Stimulated activated naive CD4-positive, alpha-beta T cell (primary cell): ENCODE measurements around the gene EFL1.
"Not testable (repeated sequence)": the region's sequence is repeated elsewhere in the genome, so short reads cannot be mapped to it uniquely, and the experiment has no call there.

ENCODE experiments used
- DNase-seq, 6 experiments: peaks; one replicate each; lab custom pipeline; 2025; lab: John Stamatoyannopoulos, UW

EFL1 gene

DNA sequence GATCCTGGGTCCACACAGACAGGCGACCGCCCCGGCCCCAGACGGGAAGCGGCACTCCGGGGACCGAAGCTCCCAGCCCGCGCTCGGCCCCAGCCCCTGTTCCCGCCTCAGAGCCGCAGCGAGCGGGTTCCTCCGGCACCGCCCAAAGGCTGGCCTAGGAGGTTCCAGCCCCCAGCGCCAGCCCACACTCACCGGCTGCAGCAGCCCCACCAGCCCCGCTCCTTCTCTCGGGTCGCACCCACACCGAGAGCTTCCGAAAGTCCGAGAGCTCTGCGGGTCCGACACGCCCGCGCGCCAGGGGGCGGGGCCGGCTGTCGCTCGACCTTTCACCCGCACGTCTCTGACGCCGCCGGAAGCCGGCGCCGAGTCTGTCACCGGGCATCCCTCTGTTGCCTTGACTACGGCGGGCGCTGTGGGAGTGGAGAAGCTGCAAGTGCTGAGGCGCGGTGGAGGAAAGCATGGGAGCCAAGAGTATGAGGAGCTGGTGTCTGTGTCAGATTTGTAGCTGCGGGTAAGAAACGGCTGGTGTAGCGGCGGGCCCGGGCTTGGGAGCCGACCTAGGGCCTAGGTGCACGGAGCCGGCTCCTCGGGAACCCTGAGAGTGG is at the start of gene EFL1, which contains the start of gene SAXO2:
EFL1 (minus strand) TSS at position 313 of the 605 bp plus-strand sequence. CDS start 956 bp downstream, outside the sequence.
SAXO2 (plus strand) TSS at position 397 of the 605 bp plus-strand sequence; CDS start at position 459, 62 bp downstream.
- DNase-seq = peak; percentile 79 to 90 (median 84)

GRCh38 chr15:82311321-82311720 is 48.8 kb upstream of the EFL1 start:
- not testable (repeated sequence) for DNase-seq

DNA sequence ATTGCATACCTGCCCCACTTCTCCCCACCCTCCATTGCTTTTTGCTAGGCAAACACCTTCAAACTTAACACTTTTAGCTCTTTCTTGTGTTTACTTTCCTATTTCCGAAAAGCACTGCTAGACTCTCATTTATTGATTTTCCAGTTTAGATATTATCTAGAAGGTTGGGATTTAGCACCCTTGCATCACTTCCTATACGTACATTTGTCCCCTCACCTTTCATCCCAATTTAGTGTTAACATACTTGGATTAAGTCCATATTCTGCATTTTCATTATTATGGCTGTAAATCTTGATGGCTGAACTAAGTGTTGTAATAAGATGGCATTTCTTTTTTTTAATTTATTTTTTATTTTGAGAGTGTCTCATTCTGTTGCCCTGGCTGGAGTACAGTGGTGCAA is 47.3 kb upstream of the EFL1 start:
- DNase-seq = no peak

DNA sequence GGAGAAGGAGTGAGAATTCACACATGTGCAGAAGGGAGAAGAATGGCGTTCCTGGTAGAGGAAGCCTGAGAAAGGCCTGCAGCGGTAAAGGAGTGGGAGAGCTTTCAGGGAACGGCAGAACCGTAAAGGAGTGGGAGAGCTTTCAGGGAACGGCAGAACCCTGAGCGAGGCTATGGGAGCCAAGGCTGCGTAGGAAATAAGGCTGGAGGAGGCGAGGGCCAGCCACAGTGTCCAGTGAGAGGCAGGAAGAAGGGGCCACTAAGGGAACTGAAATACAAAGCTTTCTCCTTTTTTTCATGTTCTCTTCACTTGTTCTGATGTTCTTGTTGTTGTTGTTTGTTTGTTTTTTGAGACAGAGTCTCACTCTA is 45.2 kb upstream of the EFL1 start:
- DNase-seq = no peak

DNA sequence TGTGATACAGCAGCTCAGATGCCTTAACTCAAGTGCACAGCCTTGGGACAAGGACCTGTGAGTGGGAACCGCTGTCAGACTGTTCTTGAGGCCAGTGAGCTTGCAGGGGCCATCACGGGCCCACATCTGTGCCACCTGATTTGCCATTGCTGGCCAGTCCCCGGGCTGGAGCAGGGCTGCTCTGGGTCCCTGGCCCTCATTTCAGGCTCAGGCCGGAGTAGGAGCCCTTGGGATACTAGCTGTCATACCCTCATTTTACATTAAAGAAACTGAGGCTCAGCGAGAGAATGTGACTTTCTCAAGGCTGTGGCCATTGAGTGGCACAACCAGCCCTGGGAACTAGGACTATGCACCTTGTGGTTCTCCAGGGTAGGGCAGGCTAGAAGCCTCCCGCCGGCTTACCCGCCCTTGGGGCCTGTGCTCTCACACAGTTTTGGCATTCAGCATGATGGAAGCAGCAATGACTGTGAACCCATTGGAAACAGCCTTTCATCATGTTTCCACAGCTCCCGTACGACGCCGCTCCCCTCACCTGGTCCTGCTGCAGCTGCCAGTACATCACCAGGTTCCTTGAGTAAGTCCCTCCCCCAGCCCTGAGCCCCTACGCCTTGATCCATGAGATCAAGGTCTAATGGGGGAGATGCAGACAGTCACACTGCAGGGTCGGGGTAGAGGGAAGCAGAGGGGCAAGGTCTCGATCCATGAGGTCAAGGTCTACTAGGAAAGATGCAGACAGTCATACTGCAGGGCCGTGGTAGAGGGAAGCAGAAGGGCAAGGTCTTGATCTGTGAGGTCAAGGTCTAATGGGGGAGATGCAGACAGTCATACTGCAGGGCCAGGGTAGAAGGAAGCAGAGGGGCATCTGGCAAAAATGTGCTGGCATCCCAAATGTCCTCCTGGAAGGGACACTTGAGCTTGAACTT is 44.5 kb upstream of the EFL1 start:
- DNase-seq = no peak

GRCh38 chr15:82305621-82306048 is 43.1 kb upstream of the EFL1 start:
- no peak for DNase-seq

DNA sequence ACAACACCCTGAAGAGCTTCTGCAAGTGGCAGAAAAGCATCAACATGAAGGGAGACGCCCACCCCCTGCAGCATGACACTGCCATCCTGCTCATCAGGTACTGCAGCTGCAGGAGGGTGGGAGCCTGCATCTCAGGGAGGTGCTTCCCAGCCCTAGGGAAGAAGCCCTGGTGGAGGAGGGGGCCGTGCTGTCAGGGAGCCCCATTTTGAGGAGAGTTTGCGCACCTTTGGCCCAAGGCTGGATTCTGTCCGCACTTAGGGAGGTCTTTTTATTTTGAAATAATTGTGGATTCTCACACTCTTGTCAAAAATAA is 42.2 kb upstream of the EFL1 start:
- DNase-seq = no peak

DNA sequence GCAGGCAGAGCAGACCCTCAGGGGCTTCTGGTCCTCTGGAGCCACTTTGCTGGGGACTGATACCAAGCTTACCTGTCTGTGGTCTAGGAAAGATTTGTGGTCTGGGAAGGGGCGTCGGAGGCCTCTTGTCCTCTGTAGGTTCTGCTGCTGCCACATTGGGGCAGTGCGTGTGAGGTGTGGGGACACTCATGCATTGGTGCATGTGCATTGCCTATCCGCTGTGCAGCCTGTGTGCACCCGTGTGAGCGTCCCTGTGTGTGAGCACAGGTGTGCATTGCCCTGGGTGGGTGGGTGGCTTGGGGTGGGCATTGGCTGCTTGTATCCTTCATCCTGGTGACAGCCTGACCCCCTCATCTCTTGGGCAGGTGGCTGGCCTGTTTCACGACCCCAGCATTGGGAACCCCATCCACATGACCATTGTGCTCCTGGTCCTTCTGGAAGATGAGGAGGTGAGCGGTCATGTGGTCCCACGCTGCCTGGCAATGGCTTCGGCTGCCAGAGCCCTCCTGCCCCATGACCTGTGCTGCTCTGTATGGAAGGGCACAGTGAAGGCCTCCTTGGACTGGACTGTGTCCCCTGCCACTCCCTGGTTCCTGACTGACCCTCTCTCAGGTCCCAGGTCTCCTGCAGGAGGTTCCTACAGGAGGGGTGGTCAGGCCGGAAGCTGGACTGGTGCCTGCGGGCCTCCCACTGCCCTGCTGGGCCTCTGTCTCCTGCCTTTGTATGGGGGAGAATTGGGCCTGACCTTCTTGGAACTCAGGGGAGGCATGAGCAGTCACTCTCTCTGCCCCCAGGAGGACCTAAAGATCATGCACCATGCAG is 41.6 kb upstream of the EFL1 start:
- no peak for DNase-seq

- no peak for DNase-seq
These were observed 38.9 kb upstream of the EFL1 start for GRCh38 chr15:82301296-82302016.

- no peak for DNase-seq
These were observed 38.3 kb upstream of the EFL1 start for GRCh38 chr15:82300883-82301282.

DNA sequence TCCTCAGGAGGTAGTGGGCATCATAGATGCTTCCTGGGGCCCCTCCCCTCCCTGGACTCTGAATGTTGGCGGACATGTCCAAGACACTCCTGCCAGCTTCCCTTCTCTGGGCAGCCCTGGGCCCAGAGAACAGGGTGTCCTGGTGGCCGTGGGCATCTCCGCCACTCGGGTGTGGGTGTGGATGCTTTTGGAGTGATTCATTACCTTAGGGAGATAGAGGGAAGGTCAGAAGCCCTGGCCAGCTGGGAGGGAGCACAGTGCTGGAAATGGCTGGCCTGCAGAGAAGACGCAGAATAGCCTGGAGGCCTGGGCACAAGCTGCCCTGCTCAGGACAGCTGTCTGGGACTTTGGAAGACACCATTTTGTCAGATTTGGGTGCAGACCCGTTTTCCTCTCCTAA is 37.8 kb upstream of the EFL1 start:
- DNase-seq = not testable (repeated sequence)

DNA sequence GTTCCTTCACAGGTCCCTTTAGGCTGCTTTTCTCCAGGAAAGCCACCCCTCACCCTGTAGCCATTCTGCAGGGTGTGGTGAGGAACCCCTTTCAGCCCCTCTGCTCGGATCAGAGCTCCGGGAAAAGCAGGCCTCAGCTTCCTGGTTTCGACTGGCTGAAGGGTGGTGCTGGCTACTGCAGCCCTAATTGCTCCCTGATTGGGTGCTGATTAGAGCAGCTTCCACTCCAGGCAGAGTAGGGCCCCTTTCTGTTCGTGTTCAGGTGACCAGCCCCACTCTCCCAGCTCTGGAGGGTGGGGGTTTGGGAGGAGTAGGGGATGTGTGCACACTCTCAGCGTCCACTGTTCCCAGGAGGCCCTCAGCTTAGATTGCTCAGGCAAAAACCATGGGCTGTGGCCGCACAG is 37.0 kb upstream of the EFL1 start:
- DNase-seq = not testable (repeated sequence)

GRCh38 chr15:82298520-82298919 is 36.0 kb upstream of the EFL1 start:
- peak; percentile 11 to 73 (median 55) for DNase-seq

DNA sequence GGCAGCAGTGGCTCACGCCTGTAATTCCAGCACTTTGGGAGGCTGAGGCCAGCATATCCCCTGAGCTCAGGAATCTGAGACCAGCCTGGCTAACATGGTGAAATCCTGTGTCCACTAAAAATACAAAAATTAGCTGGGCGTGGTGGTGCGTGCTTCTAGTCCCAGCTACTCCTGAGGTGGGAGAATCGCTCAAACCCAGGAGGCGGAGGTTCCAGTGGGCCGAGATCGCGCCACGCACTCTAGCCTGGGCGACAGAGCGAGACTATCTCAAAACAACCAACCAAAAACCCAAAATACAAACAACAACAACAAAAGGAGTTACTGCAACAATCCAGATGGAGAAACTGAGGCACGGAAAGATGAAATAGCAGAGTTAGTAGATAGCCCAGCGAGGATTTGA is 35.5 kb upstream of the EFL1 start:
- no peak for DNase-seq

GRCh38 chr15:82297546-82297945 is 35.0 kb upstream of the EFL1 start:
- DNase-seq = no peak

- no peak for DNase-seq
These were observed 31.6 kb upstream of the EFL1 start for GRCh38 chr15:82294061-82294690.

- no peak for DNase-seq
These were observed 29.7 kb upstream of the EFL1 start for GRCh38 chr15:82292271-82292670.

- DNase-seq = not testable (repeated sequence)
These were observed 25.7 kb upstream of the EFL1 start for GRCh38 chr15:82288202-82288601.

GRCh38 chr15:82286475-82286874 is 23.9 kb upstream of the EFL1 start:
- DNase-seq = peak in 2 of 6 experiments; percentile 19 to 29

DNA sequence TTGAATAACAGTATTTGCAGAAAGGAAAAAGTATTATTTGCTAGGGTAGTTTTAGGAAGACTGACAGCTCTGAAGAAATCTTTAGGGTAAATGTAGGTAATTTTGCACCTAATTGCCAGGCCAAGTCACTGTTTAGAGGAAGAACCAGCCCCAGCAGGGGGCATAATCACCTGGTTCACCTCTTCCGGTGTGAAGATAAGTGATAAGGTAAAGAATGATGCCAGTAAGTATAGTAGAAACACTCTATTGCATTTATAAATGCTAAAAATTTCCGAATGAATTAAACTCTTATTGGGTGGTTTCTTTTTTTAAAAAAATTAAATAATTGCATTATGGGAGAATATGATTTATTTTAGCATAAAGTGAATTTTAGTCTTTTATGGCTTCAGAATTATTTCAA is 21.8 kb upstream of the EFL1 start:
- DNase-seq = not testable (repeated sequence)

DNA sequence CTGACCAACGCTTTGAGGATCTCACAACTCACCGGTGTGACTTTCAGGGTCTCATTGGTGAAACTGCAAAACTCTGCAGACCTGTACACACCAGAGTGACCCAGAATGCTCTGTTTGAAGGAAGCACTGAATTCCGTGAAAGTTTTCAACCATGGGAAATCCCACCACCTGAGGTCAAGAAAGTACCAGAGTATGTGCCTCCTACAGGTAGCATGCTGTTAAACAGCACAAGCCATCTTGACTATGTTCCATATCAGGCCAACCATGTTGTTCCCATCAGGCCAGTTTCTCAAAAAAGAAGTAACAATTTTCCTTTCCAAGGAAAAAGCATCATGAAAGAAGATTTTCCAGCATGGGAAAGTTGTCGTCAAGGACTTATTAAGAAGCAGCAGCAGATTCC is 19.9 kb upstream of the EFL1 start:
- not testable (repeated sequence) for DNase-seq
